Activated CD8-positive, alpha-beta memory T cell treated with anti-CD3 and anti-CD28 coated beads for 48 hours (primary cell): ENCODE data around the gene SPON1.
"Not testable (repeated sequence)": the region's sequence is repeated elsewhere in the genome, so short reads cannot be mapped to it uniquely, and the experiment has no call there.

ENCODE experiments used
- DNase-seq, 3 experiments: peaks; one replicate each; pipeline ENCODE4 v3.0.0-alpha.2; 2020; ENCODE audit warnings: low read depth in 2 of 3, low spot score in 2 of 3

Gene SPON1

GRCh38 chr11:13974631-13975030, 12.1 kb downstream of the SPON1 start:
- DNase-seq: no peak

DNA sequence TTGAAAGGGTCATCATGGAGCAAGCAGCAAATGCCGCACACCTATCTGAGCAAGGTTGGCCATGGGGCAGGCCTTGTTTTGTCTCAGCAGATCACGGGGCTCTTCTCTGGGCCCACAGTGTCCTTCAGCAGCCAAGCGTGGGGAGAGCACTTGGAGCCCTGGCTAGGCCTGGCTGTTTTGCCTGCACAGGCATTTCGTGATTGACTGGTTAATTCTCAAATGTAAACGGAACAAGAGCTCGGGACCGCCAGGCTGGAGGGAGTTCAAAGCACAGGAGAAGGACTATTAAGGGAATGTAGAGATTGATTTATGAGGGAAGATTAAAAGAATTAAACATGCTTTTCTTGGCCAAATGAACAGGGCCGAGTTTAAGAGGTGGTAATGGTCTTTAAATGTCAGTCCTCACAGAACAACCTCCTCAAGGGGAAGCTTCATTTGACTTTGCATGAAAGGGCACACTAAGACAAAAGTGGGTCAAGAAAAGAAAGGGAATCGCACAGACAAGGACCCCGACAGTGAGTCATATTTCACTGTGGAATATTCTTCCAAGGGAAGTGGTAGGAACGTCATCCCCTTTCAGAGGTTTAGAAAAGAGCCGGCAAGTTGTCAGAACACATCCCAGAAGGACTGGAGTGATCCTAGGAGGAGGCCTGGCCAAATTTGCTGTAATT, 20.7 kb downstream of the SPON1 start:
- DNase-seq: no peak

- DNase-seq: no peak
Measured at GRCh38 chr11:13984616-13985450, 22.3 kb downstream of the SPON1 start.

DNA sequence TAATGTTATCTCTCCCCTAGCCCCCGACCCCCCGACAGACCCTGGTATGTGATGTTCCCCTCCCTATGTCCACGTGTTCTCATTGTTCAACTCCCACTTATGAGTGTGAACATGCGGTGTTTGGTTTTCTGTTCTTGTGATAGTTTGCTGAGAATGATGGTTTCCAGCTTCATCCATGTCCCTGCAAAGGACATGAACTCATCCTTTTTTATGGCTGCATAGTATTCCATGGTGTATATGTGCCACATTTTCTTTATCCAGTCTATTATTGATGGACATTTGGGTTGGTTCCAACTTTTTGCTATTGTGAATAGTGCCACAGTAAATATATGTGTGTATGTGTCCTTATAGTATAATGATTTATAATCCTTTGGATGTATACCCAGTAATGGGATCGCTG, 24.2 kb downstream of the SPON1 start:
- DNase-seq: not testable (repeated sequence)

- DNase-seq: not testable (repeated sequence)
Measured at GRCh38 chr11:13992158-13992856, 29.8 kb downstream of the SPON1 start.

DNA sequence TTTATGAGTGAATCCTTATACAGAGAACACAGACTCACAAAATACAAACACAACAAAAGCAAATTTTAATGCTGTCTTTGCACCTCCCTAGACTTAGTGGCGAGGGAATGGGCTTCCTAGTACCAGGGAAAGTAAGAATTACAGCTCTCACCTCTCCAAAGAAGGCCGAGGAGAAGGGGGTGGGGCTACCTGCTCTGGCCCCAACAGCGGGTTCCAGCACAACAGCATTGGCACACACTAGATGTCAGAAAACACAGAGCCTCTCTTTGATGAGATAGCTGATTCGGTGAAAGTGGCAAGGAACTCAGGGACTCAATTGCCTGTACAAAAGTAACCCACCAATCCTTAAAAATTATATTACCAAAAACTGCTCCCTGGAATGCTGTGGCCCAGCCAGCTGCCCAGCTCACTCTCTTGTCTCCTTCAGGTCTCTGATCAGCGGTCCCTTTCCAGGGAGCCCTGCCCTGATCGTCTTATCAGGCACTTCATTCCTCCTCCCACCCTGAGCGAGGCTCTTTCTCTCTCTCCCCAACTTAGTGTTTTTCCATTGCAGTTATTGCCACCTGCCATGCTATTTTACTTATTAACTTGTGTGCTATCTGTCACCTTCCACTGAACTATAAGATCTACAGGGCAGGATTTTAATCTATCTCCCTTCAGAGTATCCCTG, 30.7 kb downstream of the SPON1 start:
- DNase-seq: no peak

- no peak for DNase-seq
Measured at GRCh38 chr11:13997881-13998280, 35.4 kb downstream of the SPON1 start.

GRCh38 chr11:13999704-14000103, 37.2 kb downstream of the SPON1 start:
- DNase-seq: no peak

- no peak for DNase-seq
Measured at GRCh38 chr11:14001597-14001996, 39.1 kb downstream of the SPON1 start.

- DNase-seq: no peak
Measured at GRCh38 chr11:14007566-14007965, 45.0 kb downstream of the SPON1 start.

DNA sequence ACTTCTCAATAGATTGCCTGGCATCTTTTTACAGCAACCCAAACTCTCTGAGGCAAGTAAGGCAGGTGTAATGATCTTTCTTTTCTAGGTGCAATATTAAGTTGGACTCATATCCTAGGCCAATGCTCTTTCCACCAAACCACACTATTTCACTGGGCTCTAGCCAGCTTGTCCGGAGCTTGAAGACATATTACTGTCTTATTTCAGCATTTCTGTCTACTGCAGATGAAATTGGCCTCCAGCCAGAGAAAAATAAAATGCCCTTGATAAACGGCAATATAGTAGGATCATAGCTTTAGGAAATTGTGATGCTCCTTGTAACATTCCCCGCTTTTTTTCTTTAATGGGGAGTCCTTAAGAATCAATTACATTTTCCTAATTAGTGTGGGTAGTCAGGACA, 48.1 kb downstream of the SPON1 start:
- no peak for DNase-seq

GRCh38 chr11:14012846-14013245, 50.3 kb downstream of the SPON1 start:
- no peak for DNase-seq

GRCh38 chr11:14015711-14016110, 53.2 kb downstream of the SPON1 start:
- DNase-seq: no peak

DNA sequence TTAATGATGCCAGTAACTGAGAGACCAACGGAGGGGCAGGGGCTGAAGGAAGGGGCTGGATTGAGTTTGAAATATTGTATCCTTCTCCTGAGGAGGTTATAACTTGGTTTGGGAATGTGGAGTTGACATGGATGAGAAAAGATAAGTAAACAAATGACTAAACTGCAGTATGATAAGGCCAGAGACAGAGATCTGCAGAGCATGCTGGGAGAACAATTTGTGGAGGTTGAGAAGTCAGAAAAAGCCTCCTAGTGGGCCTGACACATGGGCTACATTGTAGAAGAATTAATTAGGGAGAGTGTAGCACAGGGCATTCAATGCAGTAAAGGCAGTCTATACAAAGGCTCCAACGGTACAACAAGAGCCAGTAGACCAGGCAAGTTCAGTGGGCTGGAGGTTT, 55.9 kb downstream of the SPON1 start:
- DNase-seq: no peak

DNA sequence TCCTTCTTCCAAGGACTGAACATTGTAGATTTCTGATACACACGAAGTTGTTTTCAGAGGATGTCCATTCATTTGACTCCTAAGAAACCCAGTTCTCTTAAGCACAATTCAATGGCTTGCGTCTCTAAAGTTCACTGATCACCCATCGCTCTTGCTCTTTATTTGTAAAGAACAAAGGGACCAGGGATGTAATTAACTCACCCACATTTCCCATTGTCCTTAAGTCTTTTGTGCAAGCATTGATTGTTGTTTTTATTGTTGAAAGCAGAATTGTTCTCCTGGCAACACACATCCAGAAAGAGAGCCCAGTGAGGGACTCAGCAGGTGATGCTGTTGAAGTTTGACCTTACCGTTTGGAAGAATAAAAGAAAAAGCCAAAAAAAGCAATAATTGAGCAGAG, 59.2 kb downstream of the SPON1 start:
- no peak for DNase-seq

DNA sequence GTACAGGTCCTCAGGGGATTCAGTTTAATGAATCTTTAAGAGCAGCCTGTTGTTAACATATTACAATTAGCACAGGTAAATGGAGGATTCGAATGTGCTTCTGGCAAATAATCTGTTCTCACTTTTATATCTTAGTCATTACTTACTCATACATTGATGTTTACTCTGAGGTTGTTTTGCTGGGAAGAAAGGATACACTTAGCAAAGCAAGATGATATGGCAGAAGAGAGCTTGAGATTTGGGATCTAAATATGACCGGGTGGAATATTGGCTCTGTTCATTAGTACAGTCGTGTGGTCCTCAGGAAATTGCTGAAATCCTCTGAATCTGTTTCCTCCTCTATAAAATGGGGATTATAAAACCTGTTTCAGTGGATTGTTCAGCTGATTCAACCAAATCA, 59.7 kb downstream of the SPON1 start:
- no peak for DNase-seq

GRCh38 chr11:14022821-14023220, 60.3 kb downstream of the SPON1 start:
- DNase-seq: no peak

DNA sequence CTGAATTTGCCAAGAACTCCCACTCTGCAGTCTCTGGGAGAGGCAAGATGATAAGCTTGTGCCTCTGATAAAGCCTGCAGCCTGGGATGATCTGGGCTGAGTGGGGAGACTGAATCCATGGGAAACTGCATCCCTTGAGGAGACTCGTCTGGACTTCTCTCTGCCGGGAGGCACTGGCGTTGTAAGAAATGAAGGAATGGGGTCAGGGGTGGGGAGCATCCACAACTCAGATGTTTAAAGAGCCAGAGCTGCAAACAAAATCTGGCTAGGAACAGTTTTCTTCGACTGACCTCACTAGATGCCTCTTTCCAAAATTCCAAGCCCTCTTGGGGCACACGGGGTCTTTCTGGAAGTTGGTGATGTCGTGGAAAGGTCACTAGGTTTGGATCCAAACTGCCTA, 64.4 kb downstream of the SPON1 start:
- DNase-seq: no peak

- no peak for DNase-seq
Measured at GRCh38 chr11:14027525-14027924, 65.0 kb downstream of the SPON1 start.

GRCh38 chr11:14029440-14029839, 66.9 kb downstream of the SPON1 start:
- DNase-seq: no peak
